NCI-H510A treated with DMSO at 0.1 percent for 48 hours (cell line): ENCODE results near the gene PLEKHN1.
A peak's percentile ranks its signal among the peaks of the same experiment; 100 is the strongest.
"Not testable (repeated sequence)": the region's sequence is repeated elsewhere in the genome, so short reads cannot be mapped to it uniquely, and the experiment has no call there.

Experiments used
- DNase-seq: peaks from one replicate; lab custom pipeline; 2025; lab: John Stamatoyannopoulos, UW

Gene PLEKHN1

DNA sequence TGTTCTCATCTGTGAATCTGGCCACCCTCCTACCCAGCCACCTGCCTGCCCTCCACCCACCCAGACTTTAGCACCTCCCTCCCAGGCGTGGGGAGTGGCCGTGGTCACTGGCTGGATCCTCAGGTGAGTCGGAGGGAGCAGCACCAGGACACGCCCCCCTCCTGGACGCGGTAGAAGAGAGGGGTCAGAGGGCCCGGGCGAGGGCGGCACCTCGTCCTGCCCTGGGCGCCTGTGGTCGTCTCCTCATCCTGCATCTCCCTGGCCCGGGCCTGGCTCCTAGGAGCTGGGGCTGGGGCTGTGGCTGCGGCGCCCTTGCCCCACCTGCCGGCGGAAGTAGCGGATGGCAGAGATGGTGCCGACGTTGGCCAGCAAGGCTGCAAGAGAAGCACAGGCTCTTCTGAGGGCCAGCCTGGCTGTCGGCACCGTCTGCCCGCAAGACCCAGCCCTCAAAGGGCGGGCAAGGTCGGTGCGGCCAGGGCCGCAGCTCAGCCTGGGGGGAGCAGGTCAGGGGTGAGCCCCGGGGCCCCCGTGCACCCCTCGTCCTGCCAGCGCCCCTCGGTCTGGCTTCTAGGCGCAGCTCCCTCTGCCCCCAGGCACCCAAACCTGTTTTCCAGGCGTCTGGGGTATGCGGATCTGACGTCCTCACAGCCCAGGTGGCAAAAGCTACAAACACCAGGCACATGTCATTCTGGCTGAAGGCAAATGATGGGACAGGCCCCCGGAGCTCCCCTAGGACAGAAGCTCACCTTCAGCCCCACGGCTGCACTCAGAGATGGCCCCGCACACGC, 9.8 kb downstream of the PLEKHN1 start:
- peak; percentile 80 for DNase-seq

DNA sequence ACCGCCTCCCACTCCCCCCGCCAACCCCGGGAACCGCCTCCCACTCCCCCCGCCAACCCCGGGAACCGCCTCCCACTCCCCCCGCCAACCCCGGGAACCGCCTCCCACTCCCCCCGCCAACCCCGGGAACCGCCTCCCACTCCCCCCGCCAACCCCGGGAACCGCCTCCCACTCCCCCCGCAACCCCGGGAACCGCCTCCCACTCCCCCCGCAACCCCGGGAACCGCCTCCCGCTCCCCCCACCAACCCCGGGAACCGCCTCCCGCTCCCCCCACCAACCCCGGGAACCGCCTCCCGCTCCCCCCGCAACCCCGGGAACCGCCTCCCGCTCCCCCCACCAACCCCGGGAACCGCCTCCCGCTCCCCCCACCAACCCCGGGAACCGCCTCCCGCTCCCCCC, 10.5 kb downstream of the PLEKHN1 start:
- not testable (repeated sequence) for DNase-seq

DNA sequence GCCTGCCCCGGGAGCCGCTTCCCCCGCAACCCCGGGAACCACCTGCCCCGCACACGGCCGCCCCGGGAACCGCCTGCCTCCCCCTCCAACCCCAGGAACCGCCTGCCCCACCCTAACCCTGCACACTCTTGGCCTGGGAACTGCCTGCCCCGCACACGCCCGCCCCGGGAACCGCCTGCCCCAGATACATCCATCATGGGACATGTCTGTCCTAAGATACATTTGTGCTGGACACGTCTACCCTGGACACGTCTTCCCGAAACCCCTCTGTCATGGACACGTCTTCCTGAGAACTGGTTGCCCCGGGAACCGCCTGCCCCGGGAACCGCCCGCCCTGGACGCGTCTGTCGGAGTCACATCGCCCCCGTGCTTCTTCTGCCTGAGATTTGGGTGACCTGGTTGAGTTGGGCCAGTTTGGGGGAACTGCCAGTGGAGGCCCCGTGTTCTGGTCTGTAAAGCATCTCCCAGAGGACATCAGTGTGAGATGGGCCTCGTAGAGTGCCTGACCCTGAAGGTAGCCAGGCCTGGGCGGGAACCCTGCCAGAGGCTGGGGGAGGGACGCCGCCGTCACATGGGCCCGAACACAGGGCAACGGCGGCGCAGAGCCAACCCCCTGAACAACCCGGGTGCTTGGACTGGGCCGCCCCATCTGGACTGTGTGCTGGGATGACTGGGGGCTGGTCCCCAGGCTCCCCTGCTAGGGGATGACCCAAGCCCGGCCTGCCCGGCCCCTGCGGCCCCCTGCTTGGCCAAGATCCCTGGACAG, 12.0 kb downstream of the PLEKHN1 start:
- no peak for DNase-seq

DNA sequence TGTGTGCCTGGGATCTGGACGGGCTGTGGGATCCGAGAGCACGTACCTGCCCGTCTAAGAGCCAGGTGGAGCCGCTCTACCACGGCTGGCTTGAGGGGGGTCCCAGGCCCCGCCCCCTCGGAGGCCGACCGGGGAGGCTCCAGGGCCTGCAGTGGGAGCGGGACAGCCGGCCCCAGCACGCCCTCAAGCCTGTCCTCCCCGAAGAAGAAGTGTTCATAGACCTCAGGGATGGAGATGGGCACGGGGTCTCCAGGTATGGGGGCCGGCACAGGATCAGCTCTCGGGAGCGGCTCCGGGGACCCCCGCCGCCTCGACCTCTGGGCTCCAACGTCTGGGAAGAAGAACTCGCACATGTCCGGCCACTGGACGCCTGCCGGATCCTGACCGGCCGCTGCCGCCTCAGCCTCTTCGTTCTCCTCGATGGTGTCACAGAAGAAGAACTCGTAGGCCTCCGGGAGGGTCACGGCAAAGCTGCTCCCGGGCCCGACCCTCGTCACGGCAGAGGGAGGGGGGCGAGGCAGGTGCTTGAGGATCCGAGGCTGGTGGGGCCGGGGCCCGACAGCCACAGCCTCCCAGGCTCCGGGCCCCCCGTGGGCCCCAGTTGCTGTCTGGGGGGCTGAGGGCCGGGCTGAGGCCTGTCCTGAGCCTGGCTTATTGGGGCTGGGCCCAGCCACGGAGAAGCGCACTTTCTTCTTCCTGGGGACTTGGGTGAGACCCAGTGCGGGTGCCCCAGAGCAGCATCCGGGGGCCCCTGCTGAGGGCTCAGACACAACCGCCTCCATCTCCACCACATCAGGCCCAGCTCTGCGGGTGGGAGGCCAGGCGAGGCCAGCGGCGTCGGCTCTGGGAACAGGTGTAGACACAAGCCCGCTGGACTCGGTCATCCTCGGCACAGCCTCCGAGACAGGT, 12.8 kb downstream of the PLEKHN1 start:
- no peak for DNase-seq

DNA sequence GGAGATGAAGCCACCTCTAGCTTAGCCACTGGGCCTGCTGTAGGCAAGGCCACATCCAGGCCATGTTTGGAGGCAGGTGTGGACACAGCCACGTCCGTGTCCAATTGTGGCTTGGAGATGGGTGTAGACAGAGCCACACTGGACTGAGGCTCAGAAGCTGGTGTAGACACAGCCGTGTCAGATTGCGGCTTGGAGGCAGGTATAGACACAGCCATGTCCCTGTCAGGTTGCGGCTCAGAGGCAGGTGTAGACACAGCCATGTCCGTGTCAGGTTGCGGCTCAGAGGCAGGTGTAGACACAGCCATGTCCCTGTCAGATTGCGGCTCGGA, 13.4 kb downstream of the PLEKHN1 start:
- DNase-seq, result no peak

DNA sequence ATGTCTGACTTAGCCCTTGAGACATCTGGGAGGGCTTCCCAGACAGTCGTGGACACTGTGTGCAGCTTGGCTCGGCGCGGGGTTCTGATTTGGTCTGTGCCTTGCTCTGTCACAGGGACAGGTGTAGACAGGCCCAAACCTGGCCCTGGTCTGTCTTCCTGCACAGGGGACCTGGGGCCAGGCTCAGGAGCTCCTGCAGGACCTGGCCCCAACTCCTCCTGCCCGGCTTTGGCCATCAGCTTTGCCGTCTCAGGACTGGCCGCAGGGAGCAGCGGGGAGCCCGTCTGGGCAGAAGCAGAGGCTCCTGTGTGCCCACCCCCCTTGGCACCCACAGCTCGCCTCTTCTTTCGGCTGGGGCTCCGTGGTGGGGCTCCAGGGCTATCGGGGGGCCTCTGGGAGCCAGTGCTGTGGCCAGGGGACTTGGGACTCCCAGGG, 13.9 kb downstream of the PLEKHN1 start:
- DNase-seq, result no peak

DNA sequence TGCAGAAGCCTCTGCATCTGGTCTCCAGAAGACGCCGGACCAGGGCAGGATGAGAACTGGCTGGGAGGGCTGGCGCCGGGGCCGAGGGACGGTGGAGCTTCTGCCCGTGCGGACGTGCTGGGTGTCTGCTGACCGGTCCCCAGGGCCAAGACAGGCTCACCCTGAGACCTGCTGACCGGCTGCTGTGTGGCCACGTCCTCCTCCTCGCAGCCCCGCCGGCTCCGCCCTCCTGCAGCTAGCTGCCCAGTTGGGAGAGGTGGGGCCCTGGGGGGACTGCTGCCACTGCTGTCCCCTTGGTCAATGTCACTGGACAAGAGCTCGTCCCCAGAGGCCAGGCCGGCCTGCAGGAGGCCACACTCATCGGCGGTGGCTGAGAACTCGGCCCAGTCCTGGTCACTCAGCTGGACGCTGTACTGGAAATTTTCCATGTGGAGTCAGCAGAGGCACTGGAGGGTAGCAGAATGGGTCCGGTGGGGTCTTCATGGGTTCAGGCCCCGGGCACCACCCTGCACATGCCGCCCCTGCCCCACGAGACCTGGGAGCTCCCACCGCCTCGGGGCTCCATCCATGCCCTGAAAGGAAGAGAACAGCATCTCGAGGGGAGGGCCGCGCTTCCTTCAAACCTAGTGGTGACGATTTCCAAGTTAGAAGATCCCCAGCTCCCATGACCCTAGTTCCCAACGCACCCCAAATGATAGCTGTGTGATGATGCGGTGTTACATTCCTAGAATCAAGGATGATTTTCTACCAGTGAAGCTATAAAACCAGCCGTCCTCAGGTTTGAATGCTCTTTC, 14.5 kb downstream of the PLEKHN1 start:
- no peak for DNase-seq

DNA sequence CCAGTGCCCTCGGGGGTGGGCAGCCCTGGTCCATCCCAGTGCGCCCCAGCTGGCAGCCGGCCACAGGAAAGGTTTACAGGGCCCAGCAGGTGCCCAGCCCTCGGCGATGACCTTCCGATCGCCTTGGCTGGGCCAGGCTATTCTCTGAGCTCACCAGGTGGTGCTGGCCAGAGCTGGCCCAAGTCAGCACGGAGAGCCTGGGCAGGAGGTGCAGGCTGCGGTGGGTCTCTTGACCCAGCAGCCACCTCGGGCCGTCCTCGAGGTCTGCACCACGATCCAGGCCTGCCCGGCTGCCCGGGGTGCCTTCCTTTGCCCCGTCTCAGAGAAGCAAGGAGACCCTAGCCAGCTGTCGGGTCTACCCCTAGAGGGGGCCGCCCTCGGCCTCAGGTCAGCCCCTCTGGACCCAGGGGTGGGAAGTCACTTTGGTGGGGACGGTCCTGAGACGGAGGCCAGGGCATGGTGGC, 15.2 kb downstream of the PLEKHN1 start:
- no peak for DNase-seq

DNA sequence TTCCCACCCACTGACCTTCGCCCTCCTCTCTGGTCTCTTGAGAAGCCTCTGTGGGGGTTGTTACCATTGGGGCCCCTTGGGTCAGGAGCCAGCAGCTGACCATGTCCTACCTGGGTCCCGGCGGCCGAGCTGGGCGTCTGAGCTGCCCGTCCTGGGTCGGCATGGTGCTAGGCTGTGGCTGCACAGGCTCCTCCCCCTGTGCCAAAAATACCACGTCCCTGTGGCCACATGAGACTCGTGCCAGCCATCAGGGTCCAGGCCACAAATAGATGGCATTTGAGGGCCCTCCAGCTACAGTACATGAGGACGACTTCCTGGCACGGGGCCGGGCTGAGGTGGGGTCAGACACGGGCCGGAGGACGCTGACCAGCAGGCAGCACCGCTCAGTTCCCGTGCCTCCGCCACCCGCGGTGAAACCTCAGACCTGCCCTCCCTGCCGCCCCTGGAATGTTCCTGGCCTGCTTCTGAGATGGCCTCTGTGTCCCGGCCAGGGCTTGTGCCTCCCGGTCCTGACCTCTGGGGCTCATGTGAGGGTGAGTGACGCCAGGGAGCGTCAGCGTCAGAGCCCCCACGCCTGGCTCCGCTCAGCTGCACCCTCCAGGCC, 15.8 kb downstream of the PLEKHN1 start, which contains the start of gene PERM1:
PERM1 (minus strand) TSS at position 139 of the 604 bp plus-strand sequence. CDS start 1,064 bp downstream, outside the sequence.
- DNase-seq, result no peak

DNA sequence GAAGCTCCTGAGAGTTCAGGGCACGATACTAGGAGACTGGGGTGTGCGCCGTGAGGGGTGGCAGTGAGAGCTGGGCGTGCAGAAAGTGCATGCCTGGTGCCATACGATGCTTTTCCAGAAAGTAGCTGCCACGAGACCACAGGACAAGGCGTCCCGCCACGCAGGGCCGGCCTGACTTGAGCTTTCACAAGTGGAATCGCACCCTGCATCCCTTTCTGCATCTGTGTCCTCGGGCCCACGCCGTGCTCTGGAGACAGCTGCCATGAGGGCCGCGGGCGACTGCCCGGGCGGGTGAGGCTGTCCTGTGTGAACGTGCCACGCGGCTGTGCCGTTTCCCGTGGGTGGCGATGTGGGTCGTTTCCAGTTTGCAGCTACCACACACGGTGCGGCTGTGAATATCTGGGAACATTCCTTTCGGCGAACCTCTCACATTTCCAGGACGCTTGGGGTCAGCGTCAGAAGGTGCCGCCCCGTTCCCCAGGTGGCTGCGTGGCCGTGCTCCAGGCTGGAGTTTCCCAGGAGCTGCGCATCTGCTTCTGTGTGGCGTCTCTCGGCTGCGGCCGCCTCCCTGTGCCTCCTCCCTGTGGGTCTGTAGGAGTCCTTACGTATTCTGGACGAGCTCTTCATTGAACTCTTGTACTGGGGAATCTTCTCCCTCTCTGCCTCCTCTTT, 16.6 kb downstream of the PLEKHN1 start:
- DNase-seq, result no peak

DNA sequence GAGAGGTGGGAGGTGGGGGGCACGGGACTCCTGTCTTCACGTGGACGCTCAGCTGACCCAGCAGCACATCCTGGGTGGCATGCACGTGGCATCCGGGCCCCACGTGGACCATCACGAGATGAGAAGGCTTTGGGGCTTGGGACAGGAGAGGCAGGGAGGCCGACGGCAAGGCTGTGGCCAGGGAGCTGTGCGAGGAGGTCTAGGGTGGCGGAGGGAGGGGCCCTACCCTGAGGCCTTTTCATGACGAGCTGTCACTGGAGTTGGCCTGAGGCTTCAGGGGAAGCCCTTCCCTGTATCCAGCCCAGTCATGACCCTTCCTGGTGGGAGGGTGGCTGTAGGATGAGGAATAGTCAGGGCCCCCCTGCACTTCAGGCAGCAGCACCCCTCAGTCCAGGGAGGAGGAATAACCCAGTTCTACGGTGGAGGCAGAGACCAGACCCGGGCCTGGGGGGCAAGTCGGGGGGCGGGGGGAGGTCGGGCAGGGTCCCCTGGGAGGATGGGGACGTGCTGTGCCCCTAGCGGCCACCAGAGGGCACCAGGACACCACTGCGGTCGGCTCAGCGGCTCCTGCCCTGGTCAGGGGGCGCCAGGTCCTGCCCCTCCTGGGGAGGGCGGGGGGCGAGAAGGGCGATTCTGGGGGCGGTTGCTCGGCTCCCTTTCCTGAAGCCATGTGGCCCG, 17.7 kb downstream of the PLEKHN1 start:
- DNase-seq, result peak; percentile 69

DNA sequence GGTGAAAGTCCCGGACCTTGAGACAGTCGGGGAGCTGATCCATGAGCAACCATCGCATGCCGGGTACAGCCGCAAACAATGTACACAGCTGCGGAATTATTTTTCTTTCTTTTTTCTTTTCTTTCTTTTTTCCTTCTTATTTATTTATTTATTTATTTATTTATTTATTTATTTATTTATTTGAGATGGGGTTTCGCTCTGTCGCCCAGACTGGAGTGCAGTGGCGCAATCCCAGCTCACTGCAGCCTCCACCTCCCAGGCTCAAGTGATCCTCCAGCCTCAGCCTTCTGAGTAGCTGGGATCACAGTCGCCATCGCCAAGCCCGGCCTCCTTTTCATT, 18.2 kb downstream of the PLEKHN1 start:
- no peak for DNase-seq

DNA sequence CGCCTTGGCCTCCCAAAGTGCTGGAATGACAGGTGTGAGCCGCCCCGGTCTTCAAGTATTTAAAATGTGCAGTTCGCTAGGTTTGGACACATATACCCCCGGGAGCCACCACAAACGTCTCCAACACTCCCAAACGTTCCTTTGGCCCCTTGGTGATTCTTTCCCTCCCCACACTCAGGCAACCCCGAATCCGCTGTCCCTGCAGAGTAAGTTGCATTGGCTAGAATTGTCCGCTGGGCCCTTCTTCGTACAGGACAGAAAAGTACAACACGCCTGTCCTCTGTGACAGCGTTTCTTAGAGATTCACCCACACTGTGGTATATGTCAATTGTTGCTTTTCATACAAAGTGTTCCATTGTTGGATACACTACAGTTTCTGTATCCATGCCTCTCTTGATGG, 18.8 kb downstream of the PLEKHN1 start:
- DNase-seq, result no peak

DNA sequence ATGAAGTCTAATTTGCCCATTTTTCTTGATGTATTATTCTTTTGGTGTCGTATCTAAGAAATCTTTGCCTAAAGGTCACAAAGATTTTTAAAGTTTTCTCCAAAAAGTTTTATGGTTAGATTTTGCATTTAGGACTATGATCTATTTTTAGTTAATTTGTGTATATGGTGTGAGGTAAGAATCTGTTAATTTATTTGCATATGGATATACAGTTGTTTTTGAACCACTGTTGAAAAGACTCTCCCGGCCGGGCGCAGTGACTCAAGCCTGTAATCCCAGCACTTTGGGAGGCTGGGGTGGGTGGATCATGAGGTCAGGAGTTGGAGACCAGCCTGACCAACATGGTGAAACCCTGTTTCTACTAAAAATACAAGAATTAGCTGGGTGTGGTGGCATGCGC, 21.8 kb downstream of the PLEKHN1 start:
- not testable (repeated sequence) for DNase-seq

DNA sequence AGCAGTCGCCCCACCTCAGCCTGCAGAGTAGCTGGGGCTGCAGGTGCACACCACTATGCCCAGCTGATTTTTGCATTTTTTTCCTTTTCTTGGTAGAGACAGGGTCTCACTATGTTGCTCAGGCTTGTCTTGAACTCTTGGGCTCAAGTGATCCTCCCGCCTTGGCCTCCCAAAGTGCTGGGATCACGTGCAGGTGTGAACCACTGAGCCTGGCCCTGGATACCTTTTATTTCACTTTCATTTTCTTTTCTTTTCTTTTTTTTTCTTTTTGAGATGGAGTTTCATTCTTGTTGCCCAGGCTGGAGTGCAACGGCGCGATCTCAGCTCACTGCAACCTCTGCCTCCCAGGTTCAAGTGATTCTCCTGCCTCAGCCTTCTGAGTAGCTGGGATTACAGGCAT, 25.0 kb downstream of the PLEKHN1 start:
- not testable (repeated sequence) for DNase-seq

DNA sequence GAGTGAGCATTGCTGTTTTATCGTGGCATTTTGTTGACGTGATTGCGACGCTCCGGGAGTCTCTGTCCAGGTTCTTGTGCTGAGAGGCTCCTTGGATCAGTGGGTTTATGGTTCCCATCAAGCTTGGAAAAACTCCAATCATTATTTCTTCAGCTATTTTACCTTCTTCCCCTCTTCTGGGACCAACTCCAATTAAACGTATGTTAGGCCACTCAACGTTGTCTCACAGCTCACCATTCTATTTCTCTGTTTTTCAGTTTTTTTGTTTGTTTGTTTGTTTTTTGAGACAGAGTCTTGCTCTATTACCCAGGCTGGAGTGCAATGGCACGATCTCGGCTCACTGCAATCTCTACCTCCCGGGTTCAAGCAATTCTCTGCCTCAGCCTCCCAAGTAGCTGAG, 25.6 kb downstream of the PLEKHN1 start:
- DNase-seq, result no peak

DNA sequence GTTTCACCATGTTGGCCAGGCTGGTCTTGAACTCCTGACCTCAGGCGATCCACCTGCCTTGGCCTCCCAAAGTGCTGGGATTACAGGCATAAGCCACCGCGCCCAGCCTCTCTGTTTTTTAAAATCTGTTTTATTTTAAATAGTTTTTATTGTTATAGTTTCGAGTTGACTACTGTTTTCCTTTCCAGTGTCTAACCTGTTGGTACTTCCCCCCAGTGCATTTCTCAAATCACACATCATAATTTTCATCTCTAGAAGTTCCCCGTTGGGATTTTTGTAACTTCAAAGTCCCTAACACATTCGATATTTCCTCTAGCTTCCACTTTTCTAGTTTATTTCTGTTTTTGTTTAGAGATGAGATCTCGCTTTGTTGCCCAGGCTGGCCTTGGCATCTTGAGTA, 26.1 kb downstream of the PLEKHN1 start:
- DNase-seq, result no peak

DNA sequence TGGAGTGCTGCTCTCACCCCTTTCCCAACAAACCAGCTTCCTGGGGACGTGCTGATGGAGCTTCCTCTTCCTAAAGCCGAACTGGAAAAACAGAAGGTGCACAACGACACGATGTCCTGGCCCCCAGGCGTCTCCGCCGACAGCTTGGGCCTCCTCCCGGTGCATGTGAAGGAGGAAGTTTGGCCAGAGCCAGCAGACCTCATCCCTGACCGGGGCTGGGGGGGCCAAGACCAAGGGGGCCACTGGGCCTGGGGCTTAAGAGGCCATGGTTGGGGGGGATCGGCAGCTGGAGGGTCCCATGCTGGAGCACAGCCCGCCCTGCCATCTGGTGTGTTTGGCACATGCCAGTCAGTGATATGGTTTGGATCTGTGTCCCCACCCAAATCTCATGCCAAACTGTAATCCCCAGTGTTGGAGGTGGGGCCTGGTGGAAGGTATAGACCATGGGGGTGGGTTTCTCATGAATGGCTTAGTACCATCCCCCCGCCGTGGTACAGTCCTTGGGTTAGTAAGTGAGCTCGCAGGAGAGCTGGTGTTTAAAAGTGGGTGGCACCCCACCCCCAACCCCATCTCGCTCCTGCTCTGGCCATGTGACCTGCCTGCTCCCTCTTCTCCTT, 27.2 kb downstream of the PLEKHN1 start:
- no peak for DNase-seq

DNA sequence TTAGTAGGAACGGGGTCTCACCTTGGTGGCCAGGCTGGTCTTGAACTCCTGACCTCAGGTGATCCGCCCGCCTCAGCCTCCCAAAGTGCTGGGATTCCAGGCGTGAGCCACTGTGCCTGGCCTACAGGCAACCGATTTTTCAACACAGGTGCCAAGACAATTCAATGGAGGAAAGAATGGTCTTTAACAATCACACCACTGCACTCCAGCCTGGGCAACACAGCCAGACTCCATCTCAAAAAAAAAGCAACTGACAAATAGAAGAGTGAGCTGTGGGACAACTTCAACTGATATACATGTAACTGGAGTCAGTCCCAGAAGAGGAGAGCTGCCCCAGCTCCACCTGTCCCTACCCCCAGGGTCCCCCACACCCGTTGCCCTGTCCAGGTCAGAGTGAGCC, 28.3 kb downstream of the PLEKHN1 start:
- DNase-seq, result not testable (repeated sequence)
